NB4 (cell line): ENCODE measurements around the gene CALCOCO2.

Experiments used
- DNase-seq: peaks from one replicate; pipeline ENCODE4 v3.0.0; 2010; ENCODE audit warnings: low read depth
- H3K4me3 ChIP-seq: one replicate; pipeline ENCODE4 v1.5.1; 2011; ENCODE audit warnings: mild to moderate bottlenecking, low read depth, low read length, moderate library complexity
- CTCF ChIP-seq: IDR thresholded peaks from one replicate; pipeline ENCODE4 v1.5.1; 2012; ENCODE audit warnings: low read depth, low read length
- MAX ChIP-seq: IDR thresholded peaks from 2 replicates; pipeline ENCODE4 v1.6.1; 2011; ENCODE audit warnings: low read depth, low read length
- MYC ChIP-seq: IDR thresholded peaks from 2 replicates; pipeline ENCODE4 v1.6.1; 2011; ENCODE audit warnings: low read depth, low read length
- POLR2A ChIP-seq: IDR thresholded peaks from 2 replicates; pipeline ENCODE4 v1.6.1; 2011; ENCODE audit warnings: mild to moderate bottlenecking; ENCODE audit not compliant: insufficient read length; ENCODE audit errors: extremely low read depth

CALCOCO2 gene

GRCh38 chr17:48893646-48894508 is 63.0 kb downstream of the CALCOCO2 start:
- no peak for TF ChIP-seq MYC
- no peak for TF ChIP-seq POLR2A
- TF ChIP-seq CTCF = no peak
- no peak for TF ChIP-seq MAX
- peak overlapping the region; percentile 99 for H3K4me3 ChIP-seq
- DNase-seq = no peak

- DNase-seq = no peak
- H3K4me3 ChIP-seq = no peak overlapping the region
- TF ChIP-seq POLR2A = no peak
- no peak for TF ChIP-seq CTCF
- TF ChIP-seq MAX = no peak
- TF ChIP-seq MYC = no peak
Observed at GRCh38 chr17:48894886-48895285, 64.1 kb downstream of the CALCOCO2 start.

GRCh38 chr17:48901241-48901640 is 70.4 kb downstream of the CALCOCO2 start:
- no peak for DNase-seq
- H3K4me3 ChIP-seq = no peak overlapping the region
- TF ChIP-seq CTCF = no peak
- no peak for TF ChIP-seq MAX
- no peak for TF ChIP-seq POLR2A
- TF ChIP-seq MYC = no peak

GRCh38 chr17:48903401-48903800 is 72.6 kb downstream of the CALCOCO2 start:
- no peak for DNase-seq
- H3K4me3 ChIP-seq = no peak overlapping the region
- TF ChIP-seq MYC (no peak), CTCF (no peak)

- no peak for DNase-seq
- H3K4me3 ChIP-seq = no peak overlapping the region
- TF ChIP-seq CTCF (no peak), POLR2A (no peak), MAX (no peak), MYC (no peak)
Observed at GRCh38 chr17:48904428-48904827, 73.6 kb downstream of the CALCOCO2 start.
